Activated gamma-delta T cell treated with Interleukin-2 at 50 U/mL for 16 hours (primary cell): ENCODE measurements around the gene ESPN.
"Not testable (repeated sequence)": the region's sequence is repeated elsewhere in the genome, so short reads cannot be mapped to it uniquely, and the experiment has no call there.

Experiments
- DNase-seq: peaks from one replicate; pipeline ENCODE4 v3.0.0-alpha.2; 2020

The ESPN gene

GRCh38 chr1:6410248-6410893, 14.2 kb upstream of the ESPN start:
- DNase-seq = no peak

- no peak for DNase-seq
Observed at GRCh38 chr1:6412896-6413295, 11.7 kb upstream of the ESPN start.

GRCh38 chr1:6414443-6414844, 10.1 kb upstream of the ESPN start:
- no peak for DNase-seq

- DNase-seq = no peak
Observed at GRCh38 chr1:6414881-6415626, 9.5 kb upstream of the ESPN start.

GRCh38 chr1:6416295-6416656, 8.3 kb upstream of the ESPN start:
- no peak for DNase-seq

- DNase-seq = no peak
Observed at GRCh38 chr1:6416906-6417305, 7.7 kb upstream of the ESPN start.

GRCh38 chr1:6417961-6418667, 6.5 kb upstream of the ESPN start:
- DNase-seq = no peak

GRCh38 chr1:6418668-6419396, 5.7 kb upstream of the ESPN start:
- no peak for DNase-seq

GRCh38 chr1:6419397-6419803, 5.2 kb upstream of the ESPN start:
- DNase-seq = no peak

GRCh38 chr1:6419804-6420453, 4.6 kb upstream of the ESPN start, which contains the start of gene HES2:
Gene HES2, minus strand, starts transcription at chr1:6419919. Its CDS starts 99 bp downstream, at chr1:6419820.
- DNase-seq = no peak

- DNase-seq = no peak
Observed at GRCh38 chr1:6420454-6421042, 4.0 kb upstream of the ESPN start.

GRCh38 chr1:6421266-6421665, 3.3 kb upstream of the ESPN start:
- DNase-seq = no peak

GRCh38 chr1:6423321-6423999, 1.1 kb upstream of the ESPN start:
- peak; percentile 70 for DNase-seq

GRCh38 chr1:6424000-6424565, 493 bp upstream of the ESPN start:
- DNase-seq = no peak

GRCh38 chr1:6425658-6426057, 1.1 kb downstream of the ESPN start:
- no peak for DNase-seq

GRCh38 chr1:6426277-6426971, 1.8 kb downstream of the ESPN start:
- no peak for DNase-seq

GRCh38 chr1:6426972-6427350, 2.4 kb downstream of the ESPN start:
- DNase-seq = no peak

GRCh38 chr1:6427441-6428390, 3.1 kb downstream of the ESPN start:
- no peak for DNase-seq

- not testable (repeated sequence) for DNase-seq
Observed at GRCh38 chr1:6428453-6428852, 3.9 kb downstream of the ESPN start.
